GM19397 (cell line): ENCODE results near the gene TDRD9.

Experiments used
- ATAC-seq: cut with Tn5 transposase; IDR thresholded peaks from one replicate; pipeline ENCODE4 v1.9.1; 2021; ENCODE audit warnings: mild to moderate bottlenecking, moderate library complexity; ENCODE audit not compliant: unreplicated experiment

Gene TDRD9

GRCh38 chr14:103984196-103984595, 55.9 kb downstream of the TDRD9 start:
- no peak for ATAC-seq

- no peak for ATAC-seq
Observed at GRCh38 chr14:103989034-103989433, 60.8 kb downstream of the TDRD9 start.

- no peak for ATAC-seq
Observed at GRCh38 chr14:103989964-103990363, 61.7 kb downstream of the TDRD9 start.

GRCh38 chr14:103994535-103995184, 66.4 kb downstream of the TDRD9 start:
- no peak for ATAC-seq

GRCh38 chr14:103995876-103996275, 67.6 kb downstream of the TDRD9 start:
- no peak for ATAC-seq

GRCh38 chr14:103997391-103997790, 69.1 kb downstream of the TDRD9 start:
- ATAC-seq: no peak

- ATAC-seq: no peak
Observed at GRCh38 chr14:103998027-103998426, 69.8 kb downstream of the TDRD9 start.

GRCh38 chr14:103999795-104000440, 71.7 kb downstream of the TDRD9 start:
- no peak for ATAC-seq

- no peak for ATAC-seq
Observed at GRCh38 chr14:104001003-104001402, 72.7 kb downstream of the TDRD9 start.

- ATAC-seq: no peak
Observed at GRCh38 chr14:104003616-104004015, 75.4 kb downstream of the TDRD9 start.

GRCh38 chr14:104004849-104005248, 76.6 kb downstream of the TDRD9 start:
- no peak for ATAC-seq

GRCh38 chr14:104005489-104005888, 77.2 kb downstream of the TDRD9 start:
- ATAC-seq: no peak

GRCh38 chr14:104007121-104007520, 78.9 kb downstream of the TDRD9 start:
- no peak for ATAC-seq

GRCh38 chr14:104009297-104009696, 81.0 kb downstream of the TDRD9 start:
- ATAC-seq: no peak

GRCh38 chr14:104011824-104012517, 83.7 kb downstream of the TDRD9 start:
- ATAC-seq: no peak

GRCh38 chr14:104014764-104015163, 86.5 kb downstream of the TDRD9 start:
- no peak for ATAC-seq

- ATAC-seq: no peak
Observed at GRCh38 chr14:104016873-104017650, 88.8 kb downstream of the TDRD9 start.

GRCh38 chr14:104019029-104019428, 90.8 kb downstream of the TDRD9 start:
- no peak for ATAC-seq

- ATAC-seq: no peak
Observed at GRCh38 chr14:104019806-104020205, 91.5 kb downstream of the TDRD9 start.

GRCh38 chr14:104020471-104020870, 92.2 kb downstream of the TDRD9 start:
- no peak for ATAC-seq

GRCh38 chr14:104023325-104024055, 95.2 kb downstream of the TDRD9 start:
- no peak for ATAC-seq
